Common myeloid progenitor, CD34-positive (primary cell): ENCODE measurements around the gene APCDD1L.
"Not testable (repeated sequence)": the region's sequence is repeated elsewhere in the genome, so short reads cannot be mapped to it uniquely, and the experiment has no call there.

ENCODE experiments used
- CTCF ChIA-PET: fragments of 350-600 bp; sonication (Branson Sonifier 250); formaldehyde crosslinking; loops from one replicate; lab custom pipeline; 2021; ENCODE audit warnings: antibody characterized with exemption; lab: Charles Lee
- POLR2A ChIA-PET: fragments of 350-600 bp; sonication (Branson Sonifier 250); formaldehyde crosslinking; loops from one replicate; lab custom pipeline; 2021; ENCODE audit warnings: antibody characterized with exemption; lab: Charles Lee
- DNase-seq, 3 donors: peaks; one replicate each; pipeline versions ENCODE4 v3.0.0 to v3.0.0-alpha.2; 2013
- H3K27ac ChIP-seq, 2 experiments: 1 replicate in 1 of 2; 2 replicates in 1 of 2; pipeline ENCODE4 v1.7.0; 2013; ENCODE audit warnings: inconsistent platforms in 2 of 2, low read length in 2 of 2, mild to moderate bottlenecking in 2 of 2, low read depth in 1 of 2, moderate library complexity in 1 of 2; ENCODE audit not compliant: severe bottlenecking in 2 of 2, insufficient read depth in 1 of 2, poor library complexity in 1 of 2
- H3K27me3 ChIP-seq, 5 experiments: replicated peaks in 2 of 5; 1 replicate in 3 of 5; 2 replicates in 2 of 5; pipeline versions ENCODE4 v1.6.1 to v1.7.0; 2013; ENCODE audit warnings: low read length in 4 of 5, mild to moderate bottlenecking in 2 of 5, moderate library complexity in 2 of 5, inconsistent platforms in 1 of 5; ENCODE audit not compliant: insufficient read depth in 5 of 5, control insufficient read depth in 4 of 5
- H3K36me3 ChIP-seq, 4 experiments: 1 replicate in 2 of 4; 2 replicates in 2 of 4; pipeline versions ENCODE4 v1.6.1 to v1.7.0; 2013; ENCODE audit warnings: low read length in 3 of 4, control low read depth in 1 of 4, mild to moderate bottlenecking in 1 of 4; ENCODE audit not compliant: control insufficient read depth in 4 of 4, insufficient read depth in 4 of 4
- H3K4me1 ChIP-seq, 4 experiments: 1 replicate in 3 of 4; 2 replicates in 1 of 4; pipeline versions ENCODE4 v1.6.1 to v1.7.1; 2013; ENCODE audit warnings: low read length in 3 of 4, mild to moderate bottlenecking in 3 of 4, control low read depth in 1 of 4, inconsistent platforms in 1 of 4, moderate library complexity in 1 of 4; ENCODE audit not compliant: control insufficient read depth in 4 of 4, insufficient read depth in 4 of 4; ENCODE audit errors: control extremely low read depth in 1 of 4
- H3K4me3 ChIP-seq, 7 experiments: 1 replicate in 4 of 7; 2 replicates in 3 of 7; pipeline versions ENCODE4 v1.5.1 to v1.7.0; 2013; ENCODE audit warnings: mild to moderate bottlenecking in 7 of 7, low read length in 6 of 7, moderate library complexity in 6 of 7, inconsistent platforms in 2 of 7, low read depth in 2 of 7, control low read depth in 1 of 7; ENCODE audit not compliant: insufficient read depth in 4 of 7, control insufficient read depth in 1 of 7; ENCODE audit errors: extremely low read depth in 1 of 7
- H3K9me3 ChIP-seq, 5 experiments: 1 replicate in 4 of 5; 2 replicates in 1 of 5; pipeline versions ENCODE4 v1.6.1 to v1.7.1; 2013; ENCODE audit warnings: low read length in 4 of 5, mild to moderate bottlenecking in 2 of 5, inconsistent platforms in 1 of 5, low read depth in 1 of 5, moderate library complexity in 1 of 5; ENCODE audit not compliant: control insufficient read depth in 4 of 5, insufficient read depth in 2 of 5; ENCODE audit errors: control extremely low read depth in 1 of 5
- WGBS: methylation state at CpG from one replicate; pipeline ENCODE4 v1.1.5; 2013; ENCODE audit not compliant: insufficient coverage; 5-methylcytosine and 5-hydroxymethylcytosine counted together

APCDD1L gene

DNA sequence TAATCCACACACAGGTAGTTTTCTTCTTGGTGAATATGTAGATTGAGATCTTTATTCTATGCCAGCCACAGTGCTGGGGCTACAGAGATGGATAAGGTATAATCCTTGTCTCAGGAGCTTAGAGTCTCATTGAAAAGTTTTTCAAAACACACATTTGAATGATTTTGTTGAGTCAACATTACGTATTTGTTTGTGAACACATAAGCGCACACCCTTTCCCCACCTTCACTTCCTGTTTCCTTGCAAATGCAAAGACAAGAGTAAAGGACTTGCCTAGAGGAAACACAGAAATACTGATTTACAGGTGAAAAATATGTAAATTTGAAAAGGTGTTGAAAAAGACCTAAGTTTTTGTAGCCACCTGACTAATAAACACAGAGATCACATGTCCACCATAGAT is 98.4 kb downstream of the APCDD1L start:
- no peaks in the 10 kb centered on the region for H3K27me3 ChIP-seq
- CTCF ChIA-PET, result interaction anchor here (1.0 kb wide), 1 partner anchor 179 kb away, joined by 3 read pairs; no protein-coding TSS in a partner anchor
- no peaks in the 10 kb centered on the region for H3K9me3 ChIP-seq
- WGBS, result 92% methylated on average over 2 of the region's 2 CpGs
- POLR2A ChIA-PET, result no interaction called here
- no peaks in the 10 kb centered on the region for H3K4me1 ChIP-seq
- peak in 1 of 3 donors; percentile 7 for DNase-seq
- H3K36me3 ChIP-seq, result peaks cover 0 to 31% (median 17%) of the 10 kb centered on the region in 4 experiments
- no peak overlapping the region for H3K27ac ChIP-seq
- no peak overlapping the region for H3K4me3 ChIP-seq

DNA sequence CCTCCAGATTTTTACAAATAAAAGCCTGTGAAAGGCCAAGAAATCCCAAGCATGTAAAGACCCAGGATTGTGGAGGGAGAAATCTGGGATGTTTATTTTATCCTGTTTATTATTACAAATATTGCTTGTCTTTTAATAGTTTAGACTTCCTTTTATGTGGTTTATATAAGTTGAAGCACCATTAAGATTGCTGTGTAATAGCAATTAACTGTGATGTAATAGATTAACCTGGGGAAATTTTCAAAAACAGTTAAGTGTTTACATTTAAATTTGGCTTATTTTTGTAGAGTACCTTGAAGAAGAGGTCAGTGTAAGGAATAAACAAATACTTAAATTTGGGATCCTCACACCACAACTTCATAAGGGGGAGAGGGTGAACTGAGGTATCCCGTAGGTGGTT is 99.1 kb downstream of the APCDD1L start:
- CTCF ChIA-PET, result interaction anchor here (1.0 kb wide), 1 partner anchor 178 kb away, joined by 3 read pairs; no protein-coding TSS in a partner anchor
- H3K9me3 ChIP-seq, result no peaks in the 10 kb centered on the region
- POLR2A ChIA-PET, result no interaction called here
- H3K4me1 ChIP-seq, result no peaks in the 10 kb centered on the region
- WGBS, result no CpG with 5 or more reads among the region's 1 CpG
- no peak for DNase-seq
- H3K27ac ChIP-seq, result no peak overlapping the region
- peaks cover 0 to 27% (median 16%) of the 10 kb centered on the region in 4 experiments for H3K36me3 ChIP-seq
- H3K27me3 ChIP-seq, result no peaks in the 10 kb centered on the region
- H3K4me3 ChIP-seq, result no peak overlapping the region

DNA sequence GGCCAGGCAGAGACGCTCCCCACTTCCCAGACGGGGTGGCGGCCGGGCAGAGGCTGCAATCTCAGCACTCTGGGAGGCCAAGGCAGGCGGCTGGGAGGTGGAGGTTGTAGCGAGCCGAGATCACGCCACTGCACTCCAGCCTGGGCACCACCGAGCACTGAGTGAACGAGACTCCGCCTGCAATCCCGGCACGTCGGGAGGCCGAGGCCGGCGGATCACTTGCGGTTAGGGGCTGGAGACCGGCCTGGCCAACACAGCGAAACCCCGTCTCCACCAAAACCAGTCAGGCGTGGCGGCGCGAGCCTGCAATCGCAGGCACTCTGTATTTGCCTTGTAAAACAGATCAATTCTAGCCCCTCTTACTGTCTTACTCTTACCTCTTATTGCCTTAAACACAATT is 100.4 kb downstream of the APCDD1L start:
- H3K9me3 ChIP-seq, POLR2A ChIA-PET, H3K4me3 ChIP-seq, H3K27me3 ChIP-seq, CTCF ChIA-PET, H3K27ac ChIP-seq, DNase-seq, H3K4me1 ChIP-seq: not testable (repeated sequence)
- H3K36me3 ChIP-seq, result peaks cover 0 to 19% (median 10%) of the 10 kb centered on the region in 4 experiments
- WGBS, result 95% methylated on average over 10 of the region's 26 CpGs

DNA sequence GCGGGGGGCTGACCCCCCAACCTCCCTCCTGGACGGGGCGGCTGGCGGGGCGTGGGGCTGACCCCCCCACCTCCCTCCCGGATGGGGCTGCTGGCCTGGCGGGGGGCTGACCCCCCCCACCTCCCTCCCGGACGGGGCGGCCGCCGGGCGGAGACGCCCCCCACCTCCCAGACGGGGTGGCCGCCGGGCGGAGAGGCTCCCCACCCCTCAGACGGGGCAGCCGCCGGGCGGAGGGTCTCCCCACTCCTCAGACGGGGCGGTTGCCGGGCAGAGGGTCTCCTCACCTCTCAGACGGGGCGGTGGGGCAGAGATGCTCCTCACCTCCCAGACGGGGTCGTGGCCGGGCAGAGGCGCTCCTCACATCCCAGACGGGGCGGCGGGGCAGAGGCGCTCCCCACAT is 101.0 kb downstream of the APCDD1L start:
- DNase-seq, POLR2A ChIA-PET, CTCF ChIA-PET, H3K4me1 ChIP-seq, H3K9me3 ChIP-seq, H3K27me3 ChIP-seq, H3K4me3 ChIP-seq, H3K27ac ChIP-seq: not testable (repeated sequence)
- peaks cover 0 to 14% (median 7%) of the 10 kb centered on the region in 4 experiments for H3K36me3 ChIP-seq
- 98% methylated on average over 11 of the region's 35 CpGs for WGBS
